Amygdala (tissue), 56 donors: ENCODE measurements around the gene CLMN.

Source experiments
- DNase-seq, 56 donors: peaks; one replicate each; lab custom pipeline; 2025; lab: John Stamatoyannopoulos, UW

The CLMN gene

GRCh38 chr14:95344536-95344935, 24.8 kb upstream of the CLMN start:
- DNase-seq, result no peak

GRCh38 chr14:95341564-95341963, 21.9 kb upstream of the CLMN start:
- no peak for DNase-seq

GRCh38 chr14:95341115-95341514, 21.4 kb upstream of the CLMN start:
- DNase-seq, result no peak

GRCh38 chr14:95340201-95340697, 20.5 kb upstream of the CLMN start:
- no peak for DNase-seq

- DNase-seq, result no peak
Observed at GRCh38 chr14:95339301-95339865, 19.7 kb upstream of the CLMN start.

DNA sequence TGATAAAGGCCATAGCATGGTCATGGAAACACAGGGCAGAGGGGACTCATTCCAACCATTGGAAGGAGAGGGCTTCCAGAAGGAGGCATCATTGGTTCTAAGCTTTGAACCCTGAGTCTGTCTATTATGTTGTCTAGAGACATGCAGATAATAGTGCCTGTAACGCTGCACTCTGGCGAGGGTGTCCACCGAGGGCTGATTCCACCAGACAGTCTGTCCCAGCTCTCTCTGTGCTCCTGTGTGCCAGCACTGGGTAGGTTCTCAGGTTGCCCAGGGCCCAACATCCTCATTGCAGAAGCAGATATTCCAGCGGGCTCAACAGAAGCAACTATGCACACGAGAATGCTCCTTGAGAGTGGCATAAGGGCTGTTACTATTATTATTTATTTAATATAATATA, 18.7 kb upstream of the CLMN start:
- no peak for DNase-seq

DNA sequence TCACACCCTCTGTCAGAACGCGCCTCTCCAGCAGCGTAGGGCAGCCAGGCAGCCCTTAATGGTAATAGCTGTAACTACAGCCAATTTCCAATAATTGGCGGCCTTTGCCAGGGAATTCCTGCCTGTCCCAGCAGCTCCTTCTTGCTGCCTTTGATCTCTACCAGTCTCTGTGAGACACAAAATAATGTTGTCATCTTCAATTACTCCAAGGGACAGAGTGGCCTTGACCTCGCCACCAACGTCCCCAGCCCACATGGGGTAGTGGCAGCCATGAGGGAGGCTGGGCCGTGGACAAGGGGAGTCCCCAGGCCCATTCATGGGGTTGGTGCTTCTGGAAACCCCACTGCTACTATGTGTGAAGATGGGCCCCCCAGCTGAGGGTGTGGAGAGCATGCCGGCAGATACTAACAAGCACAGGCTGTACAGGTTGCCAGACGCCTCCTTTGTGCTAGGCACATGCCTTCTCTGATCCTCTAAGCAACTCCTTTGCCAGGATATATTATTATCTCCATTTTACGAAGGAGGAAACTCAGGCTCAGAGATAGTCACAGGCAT, 17.4 kb upstream of the CLMN start:
- no peak for DNase-seq

GRCh38 chr14:95336192-95336760, 16.6 kb upstream of the CLMN start:
- no peak for DNase-seq

DNA sequence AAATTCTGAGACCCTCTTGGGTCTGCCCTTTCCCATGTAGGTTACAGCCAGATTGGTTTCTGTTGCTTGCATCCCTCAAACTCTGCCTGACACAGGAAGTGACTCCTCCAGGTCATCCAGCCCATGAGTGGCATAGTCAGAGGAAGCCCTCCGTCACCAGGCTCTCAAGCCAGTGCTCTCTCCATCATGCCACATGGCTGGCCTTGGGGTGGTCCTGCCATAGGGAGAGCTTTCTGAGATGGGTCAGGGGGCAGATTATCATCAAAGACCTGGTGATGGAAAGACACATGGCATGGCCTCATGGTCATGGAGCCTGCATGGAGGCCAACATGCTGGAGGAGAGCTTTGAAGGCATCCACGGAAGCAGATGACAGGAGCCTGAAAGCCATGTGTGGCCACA, 15.4 kb upstream of the CLMN start:
- no peak for DNase-seq

DNA sequence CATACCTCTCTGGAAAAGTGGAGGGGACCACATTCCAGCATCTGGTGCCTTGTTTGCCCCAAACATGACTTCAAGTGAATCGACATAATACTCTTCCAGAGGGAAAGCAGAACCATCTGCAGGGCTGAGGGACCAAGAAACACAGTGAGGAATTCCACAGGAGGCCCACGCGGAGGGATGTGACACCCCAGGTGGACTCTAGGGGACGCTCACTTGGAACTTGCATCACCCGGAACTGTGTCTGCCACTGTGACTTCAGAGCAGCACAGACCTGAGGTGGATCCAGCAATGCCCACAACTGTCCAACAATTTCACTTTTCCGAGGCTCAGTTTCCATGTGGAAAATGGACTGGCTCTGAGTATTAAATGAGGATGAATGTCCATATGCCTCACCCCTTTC, 14.3 kb upstream of the CLMN start:
- DNase-seq, result no peak

DNA sequence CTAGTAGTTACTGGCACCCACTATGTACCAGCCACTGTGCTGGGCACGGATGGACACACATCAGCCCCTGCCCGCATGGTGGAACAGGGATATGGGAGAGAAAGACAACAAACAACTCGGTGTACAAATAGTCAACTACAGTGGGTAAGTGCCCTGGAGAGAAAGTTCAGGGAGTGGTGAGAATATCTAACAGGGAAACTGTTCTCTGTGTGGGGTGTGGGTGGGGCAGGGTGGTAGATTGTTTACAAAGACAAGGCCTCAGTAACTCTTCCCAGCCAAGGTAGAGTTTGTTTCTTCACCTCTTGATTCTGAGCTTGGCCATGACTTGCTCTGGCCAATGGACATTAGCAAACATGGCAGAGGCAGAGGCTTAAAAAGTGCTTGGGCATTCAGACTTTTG, 12.9 kb upstream of the CLMN start:
- DNase-seq, result no peak

DNA sequence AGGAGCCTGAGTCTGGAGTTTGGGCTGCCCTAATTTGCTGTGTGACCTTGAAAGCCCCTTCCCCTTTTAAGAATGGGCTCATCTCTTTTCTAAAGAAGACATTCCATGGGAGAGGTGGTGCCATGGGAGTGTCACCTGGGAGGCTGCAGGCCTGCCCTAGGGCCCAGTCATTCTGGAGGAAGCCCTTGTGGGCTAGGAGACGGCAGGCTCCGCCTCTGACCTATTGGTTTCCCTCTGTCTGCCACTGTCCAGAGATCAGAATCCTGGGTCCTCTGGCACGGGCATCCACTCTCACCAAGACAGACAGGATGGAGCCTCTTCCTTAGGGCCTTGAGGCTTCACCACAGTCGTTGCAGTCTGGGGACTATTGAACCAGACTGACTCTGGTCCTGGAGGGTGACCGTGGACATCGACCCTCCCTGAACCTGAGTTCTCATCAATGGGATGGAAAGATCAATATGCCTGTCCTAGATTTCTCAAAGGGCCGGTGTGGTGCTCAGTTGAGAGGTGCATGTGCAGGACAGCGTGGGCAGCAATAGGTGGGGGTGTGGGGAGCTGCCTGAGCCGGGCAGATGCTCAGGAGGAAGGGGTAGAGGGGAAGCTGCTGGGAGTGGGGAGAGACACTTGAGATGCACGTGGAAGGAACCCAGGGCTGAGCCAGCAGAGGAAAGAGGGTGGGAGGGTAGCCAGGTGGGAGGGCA, 12.2 kb upstream of the CLMN start:
- DNase-seq, result no peak

GRCh38 chr14:95330591-95331370, 11.1 kb upstream of the CLMN start:
- peak in 4 of 56 donors; percentile 24 to 39 (median 34) for DNase-seq

DNA sequence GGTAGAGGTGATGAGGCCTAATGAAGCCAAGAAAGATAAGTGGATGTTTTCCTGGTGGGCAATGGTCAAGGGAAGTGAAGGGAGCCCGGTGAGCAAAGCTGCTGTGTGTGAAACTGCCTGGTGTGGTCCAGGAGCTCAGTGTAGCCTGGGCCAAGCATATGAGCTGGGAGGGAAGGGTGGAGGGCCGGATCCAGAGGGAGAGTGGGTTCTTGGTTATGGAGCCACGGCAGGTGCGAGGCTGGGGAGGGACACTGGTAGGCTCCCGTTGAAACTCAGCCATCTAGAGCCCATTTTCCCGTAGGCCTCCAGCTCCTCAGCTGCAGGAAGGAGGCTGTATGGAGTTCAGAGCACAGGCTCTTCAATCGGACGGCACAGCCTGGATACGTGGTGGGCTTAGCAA, 10.2 kb upstream of the CLMN start:
- no peak for DNase-seq

DNA sequence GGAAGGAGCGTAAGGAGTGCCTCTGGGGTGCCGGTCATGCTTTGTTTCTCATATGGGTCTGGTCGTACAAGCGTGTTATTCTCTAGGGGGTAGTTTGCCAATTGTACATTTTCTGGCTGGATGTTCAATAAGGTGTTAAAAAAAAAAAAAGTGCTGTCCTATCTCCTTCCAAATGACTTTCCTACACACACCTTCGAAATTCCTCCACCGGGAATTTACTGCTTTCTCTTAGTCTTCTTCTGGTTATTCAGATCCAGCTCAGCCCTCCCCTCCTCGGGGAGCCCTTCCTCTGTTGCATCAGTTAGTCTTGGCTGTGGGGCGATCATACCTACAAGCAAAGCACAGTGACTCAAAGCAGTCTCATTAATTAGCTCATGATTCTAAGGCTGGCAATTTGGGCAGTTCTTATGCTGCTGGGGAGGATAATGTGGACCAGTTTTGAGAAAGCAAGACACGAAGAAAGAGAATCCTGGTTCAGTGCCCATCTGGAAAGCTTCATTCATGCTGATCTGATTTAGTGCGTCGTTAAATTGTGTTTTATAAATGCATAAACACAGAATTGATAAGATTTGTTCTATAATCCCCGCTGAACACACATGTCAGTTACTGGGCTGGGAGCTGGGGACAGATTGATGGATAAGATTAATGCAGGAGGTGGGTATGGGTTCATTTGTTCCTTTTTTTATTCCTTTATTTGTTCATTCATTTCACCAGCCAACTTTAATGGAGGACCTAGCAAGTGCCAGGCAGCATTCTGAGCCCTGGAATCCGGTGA, 9.2 kb upstream of the CLMN start:
- no peak for DNase-seq

- no peak for DNase-seq
Observed at GRCh38 chr14:95327558-95328374, 8.1 kb upstream of the CLMN start.

GRCh38 chr14:95326987-95327386, 7.3 kb upstream of the CLMN start:
- no peak for DNase-seq

DNA sequence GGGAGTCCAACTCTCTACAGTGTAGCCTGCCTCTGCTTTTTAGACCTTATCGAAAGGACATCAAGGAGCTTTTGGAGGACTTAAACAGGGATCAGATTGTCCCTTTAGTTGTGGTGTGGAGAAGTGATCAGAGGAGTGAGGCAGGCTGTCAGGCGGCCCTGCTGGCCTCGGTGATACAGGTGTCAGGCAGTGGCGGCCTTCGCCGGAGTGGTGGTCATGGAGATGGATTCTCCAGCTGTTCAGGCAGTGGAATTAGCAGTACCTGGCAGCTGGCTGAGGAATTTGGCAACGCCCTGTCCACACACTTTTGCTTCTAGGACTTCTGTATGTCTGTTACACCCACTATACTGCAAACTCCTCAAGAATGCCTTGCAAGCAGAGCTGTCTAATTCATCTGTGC, 4.2 kb upstream of the CLMN start:
- DNase-seq, result no peak

GRCh38 chr14:95323361-95323760, 3.7 kb upstream of the CLMN start:
- no peak for DNase-seq
